Measurements from ENCODE around the gene MLEC.

DNA sequence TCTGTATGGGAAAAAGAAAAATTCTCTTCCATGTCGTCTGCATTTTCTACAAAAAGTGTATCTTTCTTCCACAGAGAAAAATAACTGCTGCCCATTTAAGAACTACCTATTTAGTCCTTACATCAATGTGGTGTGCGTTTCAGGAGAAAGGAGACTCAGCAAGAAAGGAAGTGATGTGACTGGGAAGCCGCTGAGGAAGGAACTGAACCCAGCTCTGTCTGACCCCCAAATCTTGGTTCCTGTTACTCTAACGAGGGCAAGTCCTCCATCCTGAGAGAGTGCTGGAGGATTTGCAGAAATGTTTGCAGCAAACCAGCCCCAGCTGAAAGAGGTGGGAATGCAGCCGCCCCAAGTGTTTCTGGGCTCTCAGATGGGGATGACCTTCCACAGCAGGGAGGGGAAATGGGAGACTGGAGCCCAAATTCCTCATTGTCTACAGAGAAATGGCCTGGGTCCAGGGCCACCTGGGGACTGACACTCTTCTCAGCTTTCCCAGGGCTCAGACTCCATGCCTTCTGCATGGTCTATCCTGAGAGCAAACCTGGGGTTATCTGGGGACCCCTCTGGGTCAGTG is 6.7 kb upstream of the MLEC start:
- TF ChIP-seq, protein P1, sequence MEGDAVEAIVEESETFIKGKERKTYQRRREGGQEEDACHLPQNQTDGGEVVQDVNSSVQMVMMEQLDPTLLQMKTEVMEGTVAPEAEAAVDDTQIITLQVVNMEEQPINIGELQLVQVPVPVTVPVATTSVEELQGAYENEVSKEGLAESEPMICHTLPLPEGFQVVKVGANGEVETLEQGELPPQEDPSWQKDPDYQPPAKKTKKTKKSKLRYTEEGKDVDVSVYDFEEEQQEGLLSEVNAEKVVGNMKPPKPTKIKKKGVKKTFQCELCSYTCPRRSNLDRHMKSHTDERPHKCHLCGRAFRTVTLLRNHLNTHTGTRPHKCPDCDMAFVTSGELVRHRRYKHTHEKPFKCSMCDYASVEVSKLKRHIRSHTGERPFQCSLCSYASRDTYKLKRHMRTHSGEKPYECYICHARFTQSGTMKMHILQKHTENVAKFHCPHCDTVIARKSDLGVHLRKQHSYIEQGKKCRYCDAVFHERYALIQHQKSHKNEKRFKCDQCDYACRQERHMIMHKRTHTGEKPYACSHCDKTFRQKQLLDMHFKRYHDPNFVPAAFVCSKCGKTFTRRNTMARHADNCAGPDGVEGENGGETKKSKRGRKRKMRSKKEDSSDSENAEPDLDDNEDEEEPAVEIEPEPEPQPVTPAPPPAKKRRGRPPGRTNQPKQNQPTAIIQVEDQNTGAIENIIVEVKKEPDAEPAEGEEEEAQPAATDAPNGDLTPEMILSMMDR (conservative IDR thresholded peaks at IDR 0.05; ENCODE audit: low read length) = no peak
- no peak for TF ChIP-seq EZH2phosphoT487 (IDR thresholded peaks at IDR 0.05; ENCODE audit: borderline replicate concordance, low read depth, low read length)
